GM19035 (cell line): Measurements from ENCODE around the gene TDRD9.

Source experiments
- ATAC-seq: cut with Tn5 transposase; IDR thresholded peaks from one replicate; pipeline ENCODE4 v1.9.1; 2021; ENCODE audit not compliant: unreplicated experiment

TDRD9 gene

DNA sequence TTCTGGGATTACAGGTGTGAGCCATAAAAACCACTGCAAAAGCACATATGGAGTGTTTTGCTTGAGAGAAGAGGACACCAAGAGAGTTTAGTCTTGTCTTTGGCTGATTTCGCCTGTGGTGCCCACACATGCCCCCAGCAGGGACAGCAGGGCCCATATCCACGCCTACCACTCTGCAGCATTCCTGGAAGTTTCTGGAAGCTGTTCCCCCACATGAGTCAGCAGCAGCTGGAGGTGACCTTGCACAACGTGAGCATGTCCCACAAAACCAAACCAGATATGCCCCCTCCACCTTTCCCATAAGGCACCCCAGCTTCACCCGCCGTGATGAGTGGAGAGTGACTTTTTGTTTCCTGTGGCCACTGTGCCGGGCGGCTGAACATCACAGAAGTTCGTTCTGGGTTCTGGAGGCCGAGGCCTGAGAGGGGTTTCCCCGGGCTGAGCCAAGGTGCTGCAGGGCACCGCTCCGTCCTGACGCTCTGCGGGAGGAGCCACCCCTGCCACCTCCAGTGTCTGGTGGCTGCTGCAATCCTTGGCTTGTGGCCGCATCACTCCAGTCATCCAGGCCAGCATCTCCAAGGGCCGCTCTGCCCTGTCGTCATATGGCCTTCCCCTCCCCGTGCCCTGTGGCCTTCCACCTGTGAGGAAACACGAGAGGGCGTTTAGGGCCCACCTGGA, 162.0 kb downstream of the TDRD9 start:
- ATAC-seq: no peak

DNA sequence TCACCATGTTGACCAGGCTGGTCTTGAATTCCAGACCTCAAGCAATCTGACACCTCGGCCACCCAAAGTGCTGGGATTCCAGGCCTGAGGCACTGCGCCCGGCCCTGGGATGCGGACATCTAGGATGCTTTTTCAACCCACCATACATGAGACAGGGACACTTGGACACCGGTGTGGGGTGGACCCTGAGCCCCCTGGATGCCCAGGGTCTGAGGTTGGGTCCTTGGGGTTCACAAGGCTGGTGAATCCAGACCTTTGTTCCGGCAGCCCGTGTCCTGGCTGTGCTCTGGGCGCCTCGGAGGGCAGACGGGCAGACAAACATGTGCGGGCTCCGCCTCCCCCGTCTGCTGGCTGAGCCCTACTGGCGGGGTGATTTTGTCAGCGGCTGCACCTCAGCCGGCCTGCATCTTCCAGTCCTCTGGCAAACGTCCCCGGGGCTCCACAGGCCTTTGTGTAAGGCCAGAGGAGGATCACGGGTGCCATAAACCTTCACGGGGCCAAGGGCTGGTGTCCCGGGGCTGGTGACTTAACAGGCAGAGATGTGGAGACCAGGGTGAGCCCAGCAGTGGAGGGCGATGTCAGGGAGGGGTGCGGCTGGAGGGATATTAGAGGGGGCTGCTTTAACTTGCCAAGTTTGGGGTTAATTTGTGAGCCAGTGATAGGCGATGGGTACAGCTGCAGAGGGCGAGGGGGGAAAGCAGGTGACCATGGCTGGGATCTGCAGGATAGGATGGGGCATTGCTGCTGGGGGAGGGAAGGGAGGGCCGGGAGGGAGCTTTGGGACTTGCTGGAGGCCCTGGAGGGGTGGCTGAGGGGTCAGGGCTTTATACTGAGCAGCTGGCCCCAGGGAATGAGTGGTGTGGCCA, 163.0 kb downstream of the TDRD9 start:
- ATAC-seq: no peak

DNA sequence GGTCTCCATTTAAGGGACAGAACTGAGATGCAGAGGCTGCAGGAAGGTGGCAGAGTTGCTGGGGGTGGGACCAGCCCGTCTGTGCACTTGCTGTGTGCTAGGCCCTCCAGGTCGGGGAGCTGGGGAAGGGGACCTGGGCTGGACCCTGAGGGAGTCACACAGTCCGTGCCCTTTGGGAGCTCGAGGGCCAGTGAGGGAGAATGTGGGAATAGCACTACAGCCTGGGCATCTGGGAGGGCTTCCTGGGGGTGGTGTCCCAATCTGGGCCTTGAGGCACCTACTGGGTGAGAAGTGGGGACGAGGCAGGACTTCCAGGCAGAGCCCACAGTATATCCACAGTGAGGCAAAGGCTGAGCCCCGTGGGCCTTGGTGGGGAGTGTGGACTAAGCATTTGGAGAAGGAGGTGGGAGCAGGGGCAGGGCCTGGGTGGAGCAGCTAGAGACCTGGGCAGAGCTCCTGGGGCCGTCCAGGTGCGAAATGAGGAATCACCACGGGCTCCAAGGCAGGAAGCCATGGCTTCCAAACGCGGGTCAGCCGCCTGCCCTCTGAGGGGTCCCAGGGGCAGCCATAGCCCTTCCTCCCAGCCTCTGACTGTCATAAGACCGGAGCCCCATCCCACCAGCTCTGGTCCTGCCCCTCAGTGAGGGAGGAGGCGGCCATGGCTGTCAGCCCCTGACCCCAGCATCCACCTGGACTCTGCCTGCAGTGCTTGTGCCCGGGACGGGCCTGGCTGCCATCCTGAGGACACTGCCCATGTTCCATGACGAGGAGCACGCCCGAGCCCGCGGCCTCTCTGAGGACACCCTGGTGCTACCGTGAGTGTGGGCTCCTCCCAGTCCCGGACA, 163.9 kb downstream of the TDRD9 start:
- no peak for ATAC-seq

DNA sequence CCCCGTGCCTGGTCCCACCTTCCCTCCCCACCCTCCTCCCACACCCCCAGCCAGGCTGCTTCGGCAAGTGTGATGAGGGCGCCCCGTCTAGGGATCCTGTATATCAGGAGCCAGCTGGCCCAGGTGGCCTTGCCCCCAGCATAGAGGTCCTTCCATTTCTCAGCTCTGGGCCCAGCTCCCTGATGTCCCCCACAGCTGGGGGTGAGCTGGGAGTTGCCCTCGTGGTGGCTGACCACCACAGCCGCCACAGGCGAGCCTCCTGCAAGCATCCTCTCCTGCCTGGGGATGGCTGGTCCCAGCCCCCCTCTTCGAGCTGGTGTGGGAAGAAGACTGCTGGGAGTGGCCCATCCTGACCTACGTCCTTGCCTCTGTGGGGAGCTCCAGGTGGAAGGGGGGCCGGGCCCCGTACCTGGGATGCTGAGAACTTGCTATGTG, 164.7 kb downstream of the TDRD9 start:
- ATAC-seq: no peak

DNA sequence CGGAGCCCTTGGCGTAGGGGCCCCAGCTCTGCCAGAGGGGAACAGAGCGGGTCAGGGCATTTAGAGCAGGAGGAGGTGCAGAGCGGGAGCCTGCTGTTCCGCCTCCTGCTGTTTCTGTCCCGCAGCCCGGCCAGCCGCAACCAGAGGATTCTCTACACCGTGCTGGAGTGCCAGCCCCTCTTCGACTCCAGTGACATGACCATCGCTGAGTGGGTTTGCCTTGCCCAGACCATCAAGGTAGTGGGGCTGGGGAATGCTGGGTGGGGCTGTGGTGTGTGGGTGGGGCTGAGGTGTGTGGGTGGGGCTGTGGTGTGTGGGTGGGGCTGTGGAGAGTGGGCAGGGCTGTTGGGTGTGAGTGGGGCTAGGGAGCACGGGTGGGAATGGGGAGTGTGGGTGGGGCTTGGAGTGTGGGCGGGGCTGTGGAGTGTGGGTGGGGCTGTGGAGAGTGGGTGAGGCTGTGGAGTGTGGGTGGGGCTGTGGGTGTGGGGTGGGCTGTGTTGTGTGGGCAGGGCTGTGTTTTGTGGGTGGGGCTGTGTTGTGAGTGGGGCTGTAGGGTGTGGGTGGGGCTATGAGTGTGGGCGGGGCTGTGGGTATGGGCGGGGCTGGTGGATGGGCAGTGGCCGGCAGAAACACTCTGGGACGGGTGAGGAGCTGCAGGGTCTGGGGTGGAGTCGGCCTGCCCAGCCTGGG, 165.3 kb downstream of the TDRD9 start:
- ATAC-seq: no peak

DNA sequence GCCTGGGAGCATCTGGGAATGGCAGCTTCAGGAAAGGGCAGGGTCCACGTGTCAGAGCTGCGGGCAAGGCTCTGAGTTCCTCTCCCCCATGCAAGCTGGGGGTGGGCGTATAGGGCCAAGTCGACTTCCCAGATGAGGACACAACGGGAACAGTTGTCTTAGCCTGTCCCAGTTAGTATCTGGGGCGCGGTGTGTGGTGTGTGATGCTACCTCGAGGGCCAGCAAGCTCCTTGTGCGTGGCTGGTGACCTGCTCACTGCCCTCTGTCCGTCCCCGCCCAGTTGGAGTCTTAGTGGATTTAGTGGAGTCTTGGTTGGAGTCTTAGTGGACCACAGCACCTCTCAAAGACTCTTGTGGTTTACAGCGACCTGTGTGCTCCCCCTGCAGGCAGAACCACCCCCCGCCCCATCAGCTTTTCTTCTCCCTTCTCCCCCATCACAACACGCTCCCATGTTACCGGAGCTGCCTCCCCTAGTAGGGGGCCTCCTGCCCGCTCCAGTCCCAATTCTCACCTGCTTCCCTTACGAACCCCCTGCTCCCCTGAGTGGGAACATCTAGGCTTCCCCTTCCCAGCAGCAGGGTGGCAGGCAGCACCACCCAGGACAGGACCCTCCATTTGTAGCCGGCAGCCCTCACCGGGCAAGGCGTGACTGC, 165.9 kb downstream of the TDRD9 start:
- ATAC-seq: no peak

DNA sequence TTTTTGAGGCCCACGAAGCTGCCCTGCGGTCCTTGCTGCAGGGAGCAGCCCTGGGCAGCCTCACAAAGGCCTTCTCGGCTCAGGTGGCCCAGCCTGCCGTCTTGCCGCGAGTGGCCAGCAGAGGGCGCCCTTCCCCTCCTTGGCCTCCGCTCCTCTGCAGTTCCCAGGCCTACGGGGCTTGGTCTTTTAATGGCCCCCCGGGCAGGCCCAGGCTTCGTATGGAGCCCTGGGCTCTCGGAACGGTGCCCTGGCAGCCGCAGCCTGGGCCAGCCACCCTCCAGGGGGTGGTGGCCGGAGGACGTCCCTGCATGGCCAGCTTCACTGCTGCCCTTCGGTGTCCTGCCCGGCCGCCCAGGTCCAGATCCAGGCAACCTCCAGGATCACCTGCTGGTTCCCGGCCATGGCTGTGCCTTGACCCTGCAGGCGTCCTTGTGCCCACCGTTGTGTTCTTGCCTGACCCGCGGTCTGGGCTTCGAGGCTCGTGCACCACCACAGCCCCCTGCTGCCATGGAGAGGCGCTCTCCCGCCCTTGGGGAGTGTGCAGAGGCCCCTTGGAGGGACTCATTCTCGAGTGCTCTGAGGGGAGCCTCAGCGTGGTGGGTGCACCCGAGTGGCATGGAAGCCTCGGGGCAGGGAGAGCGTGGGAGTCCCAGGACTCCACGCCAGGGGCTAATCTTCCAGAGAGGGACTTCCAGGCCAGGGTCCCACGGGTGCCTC, 166.6 kb downstream of the TDRD9 start:
- no peak for ATAC-seq

DNA sequence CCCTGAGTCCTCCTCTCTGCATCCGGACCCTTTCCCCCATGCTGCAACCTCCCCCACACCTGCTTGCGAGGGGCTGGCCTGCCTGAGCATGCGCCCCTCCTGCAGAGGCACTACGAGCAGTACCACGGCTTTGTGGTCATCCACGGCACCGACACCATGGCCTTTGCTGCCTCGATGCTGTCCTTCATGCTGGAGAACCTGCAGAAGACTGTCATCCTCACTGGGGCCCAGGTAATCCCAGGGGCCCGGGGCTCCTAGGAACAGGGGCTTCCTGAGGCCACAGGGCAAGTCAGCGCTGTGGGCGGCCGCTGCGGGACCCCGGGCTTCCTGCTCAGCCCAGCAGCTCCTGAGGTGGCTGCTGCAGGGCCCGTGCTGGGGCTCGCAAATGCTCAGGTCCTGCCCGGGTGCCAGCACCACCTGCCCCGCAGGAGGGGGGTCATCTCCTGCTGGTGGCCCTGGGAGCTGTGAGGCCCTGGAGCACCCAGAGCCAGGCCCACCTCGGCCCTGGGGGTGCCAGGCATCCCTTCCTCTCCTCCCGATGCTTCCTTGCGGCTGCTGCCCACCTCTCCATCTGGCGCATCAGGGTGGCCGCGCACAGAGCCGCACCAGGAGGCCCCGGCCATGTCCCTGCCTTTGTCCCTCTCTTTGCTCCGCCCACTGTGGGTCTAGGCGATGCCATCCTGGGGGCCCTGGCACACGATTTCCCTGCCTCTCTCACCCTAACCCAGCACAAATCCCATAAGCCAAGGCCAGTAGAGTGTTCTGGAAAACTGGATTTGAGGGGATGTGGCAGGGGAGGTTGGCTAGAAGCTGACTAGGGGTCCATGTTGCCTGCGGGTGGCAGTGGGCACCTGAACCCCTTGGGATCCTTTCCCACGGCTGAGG, 167.4 kb downstream of the TDRD9 start:
- ATAC-seq: no peak

DNA sequence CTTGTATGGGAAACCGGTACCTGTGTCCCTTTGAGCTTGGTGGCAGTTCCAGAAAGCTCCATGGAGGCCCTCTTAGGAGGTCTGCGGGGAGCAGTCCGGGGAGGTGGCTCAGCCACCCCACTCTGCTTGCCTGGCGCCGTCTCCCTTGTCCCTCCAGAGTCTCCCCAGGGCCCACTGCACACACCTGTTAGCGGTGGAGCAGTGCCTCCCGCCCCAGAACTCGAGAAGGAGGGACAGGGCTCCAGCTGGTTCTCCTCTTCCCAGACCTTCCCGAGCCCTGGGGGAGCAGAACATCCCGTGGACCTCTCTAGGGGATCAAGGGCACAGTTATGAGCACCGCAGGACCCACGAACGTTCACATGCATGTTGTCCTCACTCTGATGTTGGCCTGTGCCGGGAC, 168.1 kb downstream of the TDRD9 start:
- no peak for ATAC-seq

DNA sequence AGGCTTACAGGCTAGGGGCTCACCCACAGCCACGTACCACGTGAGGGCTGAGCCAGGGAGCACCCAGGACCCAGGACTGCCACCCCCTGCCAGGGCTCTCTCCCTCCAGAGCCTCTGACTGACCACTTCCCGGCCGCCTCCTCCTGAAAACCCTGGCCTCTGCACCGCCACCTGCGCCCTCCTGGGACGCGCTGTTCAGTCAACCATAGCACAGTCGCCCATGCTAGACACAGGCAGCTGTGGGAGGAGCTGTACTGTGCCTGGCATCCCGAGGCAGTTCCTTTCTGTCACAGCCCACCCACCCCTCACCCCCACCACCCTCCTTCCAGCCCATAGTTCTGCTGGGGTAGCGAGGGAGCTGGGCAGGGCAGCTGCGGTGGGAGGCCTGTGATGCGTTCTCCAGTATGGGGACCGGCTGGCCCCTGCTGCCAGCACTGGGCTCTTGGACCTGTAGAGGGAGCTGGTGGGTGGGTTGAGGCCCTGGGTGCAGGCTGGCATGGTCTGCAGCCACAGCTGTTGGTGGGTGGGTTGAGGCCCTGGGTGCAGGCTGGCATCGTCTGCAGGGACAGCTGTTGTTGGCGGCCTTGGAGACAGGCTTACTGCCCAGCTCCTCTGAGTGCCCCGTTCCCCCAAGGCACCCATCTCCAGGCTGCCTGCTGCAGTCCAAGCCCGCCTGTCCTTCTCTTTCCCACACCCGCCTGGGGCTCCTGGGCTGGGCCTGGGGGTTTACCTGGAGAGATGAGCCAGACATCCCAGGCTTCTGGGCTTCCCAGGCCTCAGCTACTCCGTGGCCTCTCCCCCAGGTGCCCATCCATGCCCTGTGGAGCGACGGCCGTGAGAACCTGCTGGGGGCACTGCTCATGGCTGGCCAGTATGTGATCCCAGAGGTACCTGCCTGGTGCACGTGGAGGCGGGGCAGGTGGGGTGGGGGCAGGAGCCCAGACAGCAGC, 168.8 kb downstream of the TDRD9 start:
- ATAC-seq: no peak

DNA sequence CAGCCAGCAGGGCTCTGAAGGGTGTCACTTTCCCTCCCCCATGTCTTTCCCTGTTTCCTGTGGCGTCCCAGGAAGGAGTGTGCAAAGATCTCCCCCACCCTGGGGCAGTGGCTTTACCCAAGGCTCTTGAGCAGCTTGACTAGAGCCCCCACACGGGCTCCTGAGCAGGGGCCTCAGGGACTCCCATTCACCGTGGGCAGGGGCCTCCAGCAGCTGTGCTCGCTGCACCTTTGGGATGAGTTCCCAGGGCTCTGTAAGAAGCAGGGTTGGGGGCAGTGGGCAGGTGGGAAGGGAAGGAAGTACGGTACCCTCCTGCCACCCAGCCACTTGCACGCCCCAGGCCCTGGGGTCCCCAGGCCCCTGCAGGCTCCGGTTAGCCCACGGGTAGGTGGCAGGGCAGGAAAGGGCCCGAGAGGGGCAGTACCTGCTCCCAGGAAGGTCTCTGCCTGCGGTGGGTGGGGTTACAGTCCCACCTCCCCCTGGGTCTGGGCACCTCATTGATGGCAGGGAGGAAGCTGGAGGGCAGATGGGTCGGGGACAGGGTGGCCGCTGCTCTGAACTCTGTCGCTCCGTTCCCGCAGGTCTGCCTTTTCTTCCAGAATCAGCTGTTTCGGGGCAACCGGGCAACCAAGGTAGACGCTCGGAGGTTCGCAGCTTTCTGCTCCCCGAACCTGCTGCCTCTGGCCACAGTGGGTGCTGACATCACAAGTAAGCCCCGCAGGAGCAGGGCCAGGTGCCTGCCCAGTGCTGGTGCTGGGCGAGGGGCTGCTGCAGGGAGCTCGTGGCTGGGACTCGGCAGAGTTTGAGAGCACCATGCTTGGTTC, 170.2 kb downstream of the TDRD9 start:
- no peak for ATAC-seq

DNA sequence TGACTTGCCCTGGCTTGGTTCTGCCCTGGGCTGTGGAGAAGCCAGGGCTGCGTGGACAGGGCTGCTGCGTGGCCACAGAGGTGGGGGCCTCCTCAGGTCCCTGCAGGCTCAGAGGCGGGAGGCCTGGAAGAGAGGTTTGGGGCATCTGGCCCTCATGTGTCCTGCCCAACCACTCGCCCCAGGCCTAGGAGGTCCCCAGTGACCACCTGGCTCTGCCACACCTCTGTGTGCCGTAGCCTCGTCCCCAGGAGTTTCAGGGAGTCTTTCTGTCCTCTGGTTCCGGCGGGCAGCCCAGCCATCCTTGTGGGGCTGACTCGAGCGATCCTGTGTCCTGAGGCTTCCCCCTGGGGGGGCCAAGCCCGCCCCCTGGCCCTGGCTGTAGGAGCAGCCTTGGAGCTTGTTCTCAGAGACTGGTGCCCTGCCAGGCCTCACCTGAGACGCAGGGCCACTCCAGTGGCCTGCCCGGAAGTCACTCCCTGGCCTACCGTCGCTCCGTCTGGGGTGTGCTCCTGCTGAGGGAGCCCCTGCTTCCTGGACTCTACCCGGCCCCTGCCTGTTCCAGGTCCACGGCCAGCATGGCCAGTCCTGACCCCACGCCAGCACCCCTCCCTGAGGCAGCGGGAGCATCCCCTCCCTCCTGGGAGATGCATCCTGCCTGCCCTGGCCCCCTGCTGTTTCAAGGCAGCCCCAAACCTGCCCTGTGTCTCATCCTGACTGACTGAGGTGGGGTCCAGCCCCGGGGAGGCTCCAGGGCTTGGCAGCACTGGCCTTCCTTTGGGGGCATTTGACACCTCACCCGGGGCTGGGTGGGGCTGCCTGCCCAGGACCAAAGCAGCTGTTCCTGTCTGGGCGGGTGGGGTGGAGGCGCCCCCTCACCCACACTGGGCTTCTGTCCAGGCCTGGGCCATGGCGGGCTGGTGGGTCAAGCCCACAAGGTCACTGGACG, 171.1 kb downstream of the TDRD9 start:
- no peak for ATAC-seq

DNA sequence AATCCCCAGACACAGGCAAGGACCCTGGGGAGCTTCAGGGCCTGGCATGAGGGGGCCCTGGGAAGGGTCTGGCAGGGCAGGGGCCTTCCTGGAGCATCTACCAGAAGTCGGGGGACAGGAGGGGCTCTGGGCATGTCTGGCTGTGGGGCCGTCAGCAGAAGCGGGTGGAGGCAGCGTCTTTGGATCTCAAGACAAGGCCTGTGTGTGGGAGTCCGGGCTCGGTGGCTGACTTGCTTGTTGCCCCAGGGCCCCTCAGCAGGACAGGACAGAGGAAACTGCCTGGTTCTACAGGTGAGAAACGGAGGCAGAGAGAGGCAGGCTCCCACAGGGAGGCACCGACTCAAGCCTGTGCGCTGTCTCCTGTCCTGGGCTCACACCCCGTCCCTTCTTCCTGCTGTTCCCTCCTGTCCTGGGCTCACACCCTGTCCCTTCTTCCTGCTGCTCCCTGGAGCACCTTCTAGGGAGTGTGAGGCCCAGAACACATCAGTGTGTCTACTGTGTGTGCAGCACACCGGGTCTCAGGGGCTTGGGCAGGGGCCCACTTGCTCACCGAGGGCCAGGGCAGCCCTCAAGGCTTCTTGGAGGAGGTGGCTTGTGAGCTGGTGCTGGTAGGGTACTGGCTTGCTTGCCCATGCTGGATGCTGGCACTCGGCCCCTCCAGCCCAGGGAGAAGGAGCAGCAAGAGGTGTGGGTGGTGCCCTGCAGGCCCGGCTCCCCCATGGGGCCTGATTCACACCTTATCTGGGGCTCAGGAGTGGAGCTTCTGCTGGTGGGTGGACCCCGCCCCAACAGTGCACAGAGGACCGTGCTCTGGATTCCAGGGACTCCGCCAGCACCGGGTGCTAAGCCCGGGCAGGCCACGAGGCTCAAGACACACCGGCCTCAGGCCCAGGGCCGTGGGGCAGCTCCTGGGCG, 172.2 kb downstream of the TDRD9 start:
- no peak for ATAC-seq

DNA sequence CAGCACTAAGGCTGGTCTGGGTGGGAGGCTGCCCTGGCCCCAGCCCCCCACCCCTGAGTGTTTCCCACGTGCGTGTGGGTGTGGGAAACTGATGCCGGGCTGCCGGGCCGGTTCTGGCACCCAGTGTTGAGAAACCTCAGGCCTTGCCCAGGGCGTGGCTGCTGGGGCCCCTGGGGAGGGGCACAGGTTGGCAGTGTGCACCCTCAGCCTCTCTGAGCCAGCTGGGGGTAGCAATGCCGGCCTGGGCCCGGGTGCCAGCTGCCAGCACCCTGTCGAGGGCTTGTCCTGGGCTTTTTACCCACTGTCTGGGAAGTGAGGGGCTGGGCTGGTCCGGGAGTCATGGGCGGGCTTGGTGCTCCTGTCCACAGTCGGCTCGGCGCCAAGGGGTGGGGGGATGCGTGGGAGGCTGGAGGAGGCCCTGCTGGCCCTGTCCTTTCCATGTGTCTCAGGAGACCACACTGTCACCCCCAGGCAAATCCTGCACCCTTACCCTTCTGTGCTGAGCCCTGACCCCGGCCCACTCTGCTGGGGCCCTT, 172.9 kb downstream of the TDRD9 start:
- no peak for ATAC-seq
